HepG2 (cell line): ENCODE results near the gene CCNQ. TPM values are rescaled to one million over a fixed set of nuclear protein-coding genes. Genes with fewer than 3 reads are reported as not detected.
"Not testable (repeated sequence)": the region's sequence is repeated elsewhere in the genome, so short reads cannot be mapped to it uniquely, and the experiment has no call there.

Experiments used
- ATAC-seq: fragments of 200-7000 bp; cut with Tn5 transposase; 3 replicates; pipeline ENCODE4 v1.9.1; 2020; ENCODE audit warnings: mild to moderate bottlenecking, moderate library complexity
- BruUV-seq: library from RNA; stranded (reverse); fragments of 400-500 nt; replicated peaks from 2 replicates; lab custom pipeline; 2021; lab: Mats Ljungman, UMichigan
- CTCF ChIA-PET: fragments of 300-600 bp; formaldehyde crosslinking; extraction: SDS; loops from one replicate; lab custom pipeline; 2021; ENCODE audit warnings: low total read pairs, inconsistent platforms, low intra/inter-chr PET ratio; lab: Yijun Ruan, JAX
- POLR2A ChIA-PET: fragments of 350-600 bp; sonication (Branson Sonifier 250); formaldehyde crosslinking; loops from one replicate; lab custom pipeline; 2020; ENCODE audit warnings: antibody characterized with exemption, inconsistent platforms; lab: Yijun Ruan, JAX
- DNase-seq: peaks from one replicate; pipeline ENCODE4 v3.0.0-alpha.2; 2015; ENCODE audit warnings: low spot score
- FAIRE-seq: peaks from 3 replicates; lab custom pipeline; 2011; peaks lifted over from hg19 to GRCh38; lab: Jason Lieb, UNC
- H2AFZ ChIP-seq: one replicate; pipeline ENCODE4 v1.6.1; 2011; ENCODE audit warnings: low read length, inconsistent platforms
- H3K27ac ChIP-seq: fragments of 300-600 bp; 3 replicates; pipeline ENCODE4 v1.8.0; 2011; ENCODE audit warnings: mixed run types, mild to moderate bottlenecking, mixed read lengths, low read length, inconsistent platforms; ENCODE audit not compliant: insufficient read depth; ENCODE audit errors: extremely low read length
- H3K27me3 ChIP-seq, 2 experiments: fragments of 200-600 bp in 1 of 2; 2 replicates in 1 of 2; 3 replicates in 1 of 2; pipeline versions ENCODE4 v1.6.0 to v1.8.0; 2011; ENCODE audit warnings: low read length in 2 of 2, mild to moderate bottlenecking in 2 of 2, moderate library complexity in 2 of 2, inconsistent platforms in 1 of 2; ENCODE audit not compliant: insufficient read depth in 2 of 2, control insufficient read depth in 1 of 2
- H3K36me3 ChIP-seq, 2 experiments: fragments of 200-600 bp in 1 of 2; replicated peaks in 1 of 2; 2 replicates in 1 of 2; 3 replicates in 1 of 2; pipeline versions ENCODE4 v1.5.1 to v1.8.0; 2011; ENCODE audit warnings: low read length in 2 of 2, inconsistent platforms in 1 of 2; ENCODE audit not compliant: insufficient read depth in 2 of 2, control insufficient read depth in 1 of 2
- H3K4me1 ChIP-seq: 2 replicates; pipeline ENCODE4 v1.5.1; 2012; ENCODE audit warnings: low read length, inconsistent platforms; ENCODE audit not compliant: insufficient read depth
- H3K4me2 ChIP-seq: 2 replicates; pipeline ENCODE4 v1.6.0; 2011; ENCODE audit warnings: low read depth, low read length, inconsistent platforms
- H3K4me3 ChIP-seq, 3 experiments: fragments of 200-600 bp in 1 of 3; sonication (generic), shearing (Covaris generic) in 1 of 3; replicated peaks in 1 of 3; 2 replicates each; pipeline ENCODE4 v1.5.1; 2011 to 2016; ENCODE audit warnings: low read length in 3 of 3, inconsistent platforms in 2 of 3, low read depth in 2 of 3, mild to moderate bottlenecking in 2 of 3, control low read depth in 1 of 3, mixed read lengths in 1 of 3; ENCODE audit not compliant: insufficient read depth in 1 of 3
- H3K79me2 ChIP-seq: one replicate; pipeline ENCODE4 v1.6.1; 2011; ENCODE audit warnings: low read length, inconsistent platforms; ENCODE audit not compliant: insufficient read depth
- H3K9ac ChIP-seq: 2 replicates; pipeline ENCODE4 v1.6.0; 2011; ENCODE audit warnings: mild to moderate bottlenecking, low read depth, low read length, inconsistent platforms; ENCODE audit not compliant: insufficient read depth
- H3K9me3 ChIP-seq: 2 replicates; pipeline ENCODE4 v1.5.1; 2012; ENCODE audit warnings: mild to moderate bottlenecking, low read length
- H4K20me1 ChIP-seq: 2 replicates; pipeline ENCODE4 v1.6.0; 2011; ENCODE audit warnings: inconsistent platforms, mild to moderate bottlenecking, low read length, moderate library complexity; ENCODE audit not compliant: insufficient read depth
- CREB1 ChIP-seq, 2 experiments: fragments of 450-650 bp in 1 of 2; IDR thresholded peaks; 2 replicates each; pipeline ENCODE4 v1.6.1; 2016 to 2017; ENCODE audit warnings: control low read depth in 1 of 2, mild to moderate bottlenecking in 1 of 2, missing compliant biosample characterization in 1 of 2, missing genetic modification characterization in 1 of 2
- HNF1A ChIP-seq, 2 experiments: sonication (generic) in 1 of 2; formaldehyde crosslinking in 1 of 2; IDR thresholded peaks; 2 replicates each; pipeline versions ENCODE4 v1.4.0 to v1.6.1; 2016 to 2020; ENCODE audit warnings: borderline replicate concordance in 1 of 2, low read depth in 1 of 2, mild to moderate bottlenecking in 1 of 2, missing genetic modification reagents in 1 of 2
- KLF12 ChIP-seq: sonication (generic); formaldehyde crosslinking; IDR thresholded peaks from 2 replicates; pipeline ENCODE4 v1.4.0; 2020; ENCODE audit warnings: missing genetic modification reagents, borderline replicate concordance
- KMT2A ChIP-seq: sonication (generic); formaldehyde crosslinking; IDR thresholded peaks from 2 replicates; pipeline ENCODE4 v1.4.0; 2020; ENCODE audit warnings: missing genetic modification reagents
- SP4 ChIP-seq: sonication (generic); formaldehyde crosslinking; IDR thresholded peaks from 2 replicates; pipeline ENCODE4 v1.8.1; 2023; ENCODE audit warnings: mild to moderate bottlenecking, missing genetic modification reagents
- ZNF652 ChIP-seq: IDR thresholded peaks from 2 replicates; pipeline ENCODE4 v1.6.1; 2016; ENCODE audit warnings: low read depth, borderline replicate concordance
- WGBS: methylation state at CpG from one replicate; pipeline ENCODE4 v1.1.6; 2017; ENCODE audit warnings: low lambda C conversion rate; 5-methylcytosine and 5-hydroxymethylcytosine counted together
- in situ Hi-C: cut with HindIII; loops from 2 replicates; pipeline ENCODE4 v1.10.0; 2017; ENCODE audit warnings: low pct_unique_long_range_greater_than_20kb; ENCODE audit not compliant: extremely low pct_ligation_motif_present
- intact Hi-C: fragments of 100-400 bp; cut with micrococcal nuclease; formaldehyde crosslinking; loops from one replicate; pipeline ENCODE4 v1.10.0; 2022; ENCODE audit not compliant: unreplicated experiment
- polyA plus RNA-seq, 8 experiments: library from polyadenylated mRNA; depleted of rRNA in 3 of 8; stranded (reverse) in 7 of 8; unstranded in 1 of 8; fragments of >200 nt; fragmentation: Illumina TruSeq in 4 of 8; extraction: Trizol in 4 of 8; gene quantifications; 2 replicates each; pipeline versions ENCODE4 v1.2.1 to v1.2.3, GENCODE V29; 2011 to 2016; ENCODE audit warnings: low read depth in 4 of 8, missing spikeins in 1 of 8, mixed read lengths in 1 of 8; ENCODE audit not compliant: insufficient read depth in 1 of 8
- total RNA-seq, 5 experiments: library from RNA; depleted of rRNA; stranded (reverse); fragments of >200 nt; fragmentation: Illumina TruSeq; extraction: Trizol; gene quantifications; 2 replicates each; pipeline ENCODE4 v1.2.3, GENCODE V29; 2016; ENCODE audit warnings: low read depth in 1 of 5

Gene CCNQ
- total and polyA plus RNA-seq, 2 of the 13 experiments (the other 11 are each of a cell fraction or from before 2014, with no cell fraction given) = 15.0 to 25.5 TPM

DNA sequence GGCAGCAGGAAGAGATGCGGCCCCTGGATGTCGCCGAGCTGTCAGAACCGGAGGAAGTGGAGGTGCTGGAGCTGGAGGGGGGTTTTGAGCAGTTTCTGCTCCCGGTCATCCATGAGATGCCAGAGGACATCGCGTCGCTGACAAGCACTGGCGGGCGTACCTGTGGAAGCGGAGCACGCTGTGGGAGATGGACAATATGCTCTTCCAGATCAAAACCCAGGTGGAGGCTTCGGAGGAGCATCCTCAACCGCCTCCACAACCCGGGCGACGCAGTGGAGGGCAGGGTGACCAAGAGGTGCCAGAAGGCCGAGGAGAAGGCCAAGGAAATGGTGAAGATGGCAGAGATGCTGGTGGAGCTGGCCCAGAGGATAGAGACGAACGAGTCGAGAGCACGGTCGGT lies 7.6 kb upstream of the CCNQ start (continued):
- TF ChIP-seq KLF12 (no peak), SP4 (CRISPR knock-in tag) (no peak), HNF1A (IDR thresholded peaks at IDR 0.05; ENCODE audit: low read depth) (no peak), HNF1A (CRISPR knock-in tag; IDR thresholded peaks at IDR 0.05; ENCODE audit: borderline replicate concordance) (no peak), KMT2A (no peak), CREB1 (IDR thresholded peaks at IDR 0.05) (no peak), CREB1 (CRISPR knock-in tag; IDR thresholded peaks at IDR 0.05) (no peak), ZNF652 (no peak)

DNA sequence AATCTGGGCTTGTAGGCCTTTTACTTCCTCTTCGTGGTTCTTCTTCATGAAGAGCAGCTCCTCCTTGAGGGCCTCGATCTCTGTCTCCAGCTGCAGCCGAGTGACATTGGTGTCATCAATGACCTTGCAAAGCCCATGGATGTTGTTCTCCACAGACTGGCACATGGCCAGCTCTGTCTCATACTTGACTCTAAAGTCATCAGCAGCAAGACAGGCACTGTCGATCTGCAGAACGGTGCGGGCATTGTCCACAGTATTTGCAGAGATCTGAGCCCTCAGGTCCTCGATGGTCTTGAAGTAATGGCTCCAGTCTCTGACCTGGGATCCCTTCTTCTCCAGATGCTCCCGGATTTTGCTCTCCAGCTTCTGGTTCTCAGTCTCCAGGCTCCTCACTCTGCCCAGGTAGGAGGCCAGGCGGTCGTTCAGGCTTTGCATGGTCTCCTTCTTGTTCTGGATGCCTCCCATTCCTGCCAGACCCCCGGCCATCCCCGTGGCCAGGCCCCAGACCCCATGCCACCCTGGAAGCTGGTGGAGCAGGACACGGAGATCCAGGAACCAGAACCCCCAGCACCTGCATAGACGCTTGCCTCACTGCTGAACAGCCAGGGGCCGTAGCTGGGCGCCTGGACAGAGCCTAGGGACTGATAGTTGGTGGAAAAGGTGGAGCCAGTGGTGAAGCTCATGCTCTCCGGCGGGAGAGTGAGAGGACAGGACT lies 5.9 kb upstream of the CCNQ start:
- WGBS = 13% methylated on average over 5 of the region's 18 CpGs
- H3K36me3 ChIP-seq, DNase-seq, CTCF ChIA-PET, intact Hi-C loops, BruUV-seq, ATAC-seq, H3K4me3 ChIP-seq, H4K20me1 ChIP-seq, H3K9me3 ChIP-seq, H3K4me2 ChIP-seq, FAIRE-seq, POLR2A ChIA-PET, H3K27ac ChIP-seq, H3K9ac ChIP-seq, H3K79me2 ChIP-seq, H3K27me3 ChIP-seq, H2AFZ ChIP-seq: not testable (repeated sequence)
- H3K4me1 ChIP-seq = peaks cover 13% of the 10 kb centered on the region; the same call in 1 of the 2 replicates
- in situ Hi-C loops = loop anchor here (5.0 kb wide), 1 partner anchor 43 kb away; no protein-coding TSS in a partner anchor
